Fibroblast of mammary gland (primary cell): ENCODE data around the gene PHLDA1.
"Not testable (repeated sequence)": the region's sequence is repeated elsewhere in the genome, so short reads cannot be mapped to it uniquely, and the experiment has no call there.

ENCODE experiments used
- DNase-seq: peaks from one replicate; pipeline ENCODE4 v3.0.0-alpha.2; 2010; ENCODE audit warnings: low read depth
- H3K4me3 ChIP-seq: 2 replicates; pipeline ENCODE4 v1.5.1; 2011; ENCODE audit warnings: low read depth, mild to moderate bottlenecking, low read length, moderate library complexity; ENCODE audit not compliant: control insufficient read depth
- CTCF ChIP-seq: conservative IDR thresholded peaks from 2 replicates; pipeline ENCODE4 v1.5.1; 2011; ENCODE audit warnings: low read depth, low read length, inconsistent platforms; ENCODE audit not compliant: control insufficient read depth, insufficient read depth

PHLDA1 gene

GRCh38 chr12:75990189-75990912 is 41.2 kb downstream of the PHLDA1 start:
- TF ChIP-seq CTCF, result no peak
- DNase-seq, result no peak
- no peak overlapping the region for H3K4me3 ChIP-seq

- not testable (repeated sequence) for DNase-seq, H3K4me3 ChIP-seq
Observed at GRCh38 chr12:75987709-75988108, 43.9 kb downstream of the PHLDA1 start.

- H3K4me3 ChIP-seq, result no peak overlapping the region
- no peak for TF ChIP-seq CTCF
- no peak for DNase-seq
Observed at GRCh38 chr12:75986001-75986746, 45.4 kb downstream of the PHLDA1 start.

- no peak for DNase-seq
- H3K4me3 ChIP-seq, result no peak overlapping the region
- no peak for TF ChIP-seq CTCF
Observed at GRCh38 chr12:75985566-75985965, 46.0 kb downstream of the PHLDA1 start.

GRCh38 chr12:75984577-75985182 is 46.9 kb downstream of the PHLDA1 start:
- no peak overlapping the region for H3K4me3 ChIP-seq
- no peak for TF ChIP-seq CTCF
- no peak for DNase-seq

GRCh38 chr12:75983851-75984250 is 47.7 kb downstream of the PHLDA1 start:
- H3K4me3 ChIP-seq, DNase-seq: not testable (repeated sequence)

- no peak overlapping the region for H3K4me3 ChIP-seq
- TF ChIP-seq CTCF, result no peak
- DNase-seq, result no peak
Observed at GRCh38 chr12:75982979-75983660, 48.5 kb downstream of the PHLDA1 start.
